ENCODE results near the gene SLC6A11. TPM values are rescaled to one million over a fixed set of nuclear protein-coding genes. Genes with fewer than 3 reads are reported as not detected.

SLC6A11 gene
- total RNA-seq, 1 donor: not detected

- no peak for TF ChIP-seq CTCF (IDR thresholded peaks at IDR 0.05; ENCODE audit: extremely low read depth, low read depth, low read length)
- H2AFZ ChIP-seq (ENCODE audit: low read length): no peak overlapping the region
- no peaks in the 10 kb centered on the region for H3K9me3 ChIP-seq (ENCODE audit: low read depth, low read length)
- no peak overlapping the region for H3K4me2 ChIP-seq (ENCODE audit: insufficient read depth, low read length)
- DNase-seq (ENCODE audit: insufficient read length, low spot score, missing footprints): no peak
- peaks cover 30% of the 10 kb centered on the region for H3K27me3 ChIP-seq (ENCODE audit: insufficient read depth, low read length)
- H3K27ac ChIP-seq (ENCODE audit: low read depth, low read length): no peak overlapping the region
- no peaks in the 10 kb centered on the region for H3K4me1 ChIP-seq (ENCODE audit: insufficient read depth, low read length)
- H4K20me1 ChIP-seq (ENCODE audit: insufficient read depth, low read length): no peaks in the 10 kb centered on the region
- H3K36me3 ChIP-seq (ENCODE audit: insufficient read depth, low read length): no peaks in the 10 kb centered on the region
- no peaks in the 10 kb centered on the region for H3K79me2 ChIP-seq (ENCODE audit: insufficient read depth, low read length)
- H3K4me3 ChIP-seq (ENCODE audit: insufficient read depth, low read length): no peak overlapping the region
These were observed 133.2 kb downstream of the SLC6A11 start for GRCh38 chr3:10949197-10949596.

GRCh38 chr3:10950476-10951294 lies 134.7 kb downstream of the SLC6A11 start:
- Histone ChIP-seq H3K27me3 (ENCODE audit: insufficient read depth, low read length) (peaks cover 30% of the 10 kb centered on the region), H3K27ac (ENCODE audit: low read depth, low read length) (no peak overlapping the region), H3K79me2 (ENCODE audit: insufficient read depth, low read length) (no peaks in the 10 kb centered on the region), H4K20me1 (ENCODE audit: insufficient read depth, low read length) (no peaks in the 10 kb centered on the region), H2AFZ (ENCODE audit: low read length) (peak overlapping the region; percentile 74), H3K9me3 (ENCODE audit: low read depth, low read length) (no peaks in the 10 kb centered on the region), H3K36me3 (ENCODE audit: insufficient read depth, low read length) (no peaks in the 10 kb centered on the region), H3K4me1 (ENCODE audit: insufficient read depth, low read length) (no peaks in the 10 kb centered on the region), H3K4me2 (ENCODE audit: insufficient read depth, low read length) (peak overlapping the region; percentile 29), H3K4me3 (ENCODE audit: insufficient read depth, low read length) (no peak overlapping the region)
- peak; percentile 75 for TF ChIP-seq CTCF (IDR thresholded peaks at IDR 0.05; ENCODE audit: extremely low read depth, low read depth, low read length)
- peak; percentile 94 for DNase-seq (ENCODE audit: insufficient read length, low spot score, missing footprints)

- no peaks in the 10 kb centered on the region for H3K4me1 ChIP-seq (ENCODE audit: insufficient read depth, low read length)
- peak overlapping the region; percentile 29 for H3K4me2 ChIP-seq (ENCODE audit: insufficient read depth, low read length)
- H3K27ac ChIP-seq (ENCODE audit: low read depth, low read length): no peak overlapping the region
- no peaks in the 10 kb centered on the region for H4K20me1 ChIP-seq (ENCODE audit: insufficient read depth, low read length)
- H3K36me3 ChIP-seq (ENCODE audit: insufficient read depth, low read length): no peaks in the 10 kb centered on the region
- no peak overlapping the region for H3K4me3 ChIP-seq (ENCODE audit: insufficient read depth, low read length)
- H3K79me2 ChIP-seq (ENCODE audit: insufficient read depth, low read length): no peaks in the 10 kb centered on the region
- peak overlapping the region; percentile 74 for H2AFZ ChIP-seq (ENCODE audit: low read length)
- H3K27me3 ChIP-seq (ENCODE audit: insufficient read depth, low read length): peaks cover 33% of the 10 kb centered on the region
- TF ChIP-seq CTCF (IDR thresholded peaks at IDR 0.05; ENCODE audit: extremely low read depth, low read depth, low read length): no peak
- DNase-seq (ENCODE audit: insufficient read length, low spot score, missing footprints): no peak
- H3K9me3 ChIP-seq (ENCODE audit: low read depth, low read length): no peaks in the 10 kb centered on the region
These were observed 135.4 kb downstream of the SLC6A11 start for GRCh38 chr3:10951295-10951926.

GRCh38 chr3:10952525-10952924 lies 136.5 kb downstream of the SLC6A11 start:
- Histone ChIP-seq H3K27me3 (ENCODE audit: insufficient read depth, low read length) (peaks cover 39% of the 10 kb centered on the region), H3K36me3 (ENCODE audit: insufficient read depth, low read length) (no peaks in the 10 kb centered on the region), H3K4me2 (ENCODE audit: insufficient read depth, low read length) (no peak overlapping the region), H3K27ac (ENCODE audit: low read depth, low read length) (no peak overlapping the region), H2AFZ (ENCODE audit: low read length) (no peak overlapping the region), H4K20me1 (ENCODE audit: insufficient read depth, low read length) (no peaks in the 10 kb centered on the region), H3K79me2 (ENCODE audit: insufficient read depth, low read length) (no peaks in the 10 kb centered on the region), H3K4me1 (ENCODE audit: insufficient read depth, low read length) (no peaks in the 10 kb centered on the region), H3K4me3 (ENCODE audit: insufficient read depth, low read length) (no peak overlapping the region), H3K9me3 (ENCODE audit: low read depth, low read length) (no peaks in the 10 kb centered on the region)
- DNase-seq (ENCODE audit: insufficient read length, low spot score, missing footprints): no peak
- no peak for TF ChIP-seq CTCF (IDR thresholded peaks at IDR 0.05; ENCODE audit: extremely low read depth, low read depth, low read length)
